Measurements from ENCODE around the gene HOXA3.

The HOXA3 gene

GRCh38 chr7:27106901-27107240 lies 45.5 kb downstream of the HOXA3 start:
- no peak for ATAC-seq
- TF ChIP-seq ISL1 (CRISPR knock-in tag; IDR thresholded peaks at IDR 0.05) = no peak
- TF ChIP-seq, protein P1, sequence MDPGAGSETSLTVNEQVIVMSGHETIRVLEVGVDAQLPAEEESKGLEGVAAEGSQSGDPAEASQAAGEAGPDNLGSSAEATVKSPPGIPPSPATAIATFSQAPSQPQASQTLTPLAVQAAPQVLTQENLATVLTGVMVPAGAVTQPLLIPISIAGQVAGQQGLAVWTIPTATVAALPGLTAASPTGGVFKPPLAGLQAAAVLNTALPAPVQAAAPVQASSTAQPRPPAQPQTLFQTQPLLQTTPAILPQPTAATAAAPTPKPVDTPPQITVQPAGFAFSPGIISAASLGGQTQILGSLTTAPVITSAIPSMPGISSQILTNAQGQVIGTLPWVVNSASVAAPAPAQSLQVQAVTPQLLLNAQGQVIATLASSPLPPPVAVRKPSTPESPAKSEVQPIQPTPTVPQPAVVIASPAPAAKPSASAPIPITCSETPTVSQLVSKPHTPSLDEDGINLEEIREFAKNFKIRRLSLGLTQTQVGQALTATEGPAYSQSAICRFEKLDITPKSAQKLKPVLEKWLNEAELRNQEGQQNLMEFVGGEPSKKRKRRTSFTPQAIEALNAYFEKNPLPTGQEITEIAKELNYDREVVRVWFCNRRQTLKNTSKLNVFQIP (CRISPR knock-in tag; IDR thresholded peaks at IDR 0.05; ENCODE audit: borderline replicate concordance, low read depth) = no peak
- no peak for TF ChIP-seq OSR1 (CRISPR knock-in tag; IDR thresholded peaks at IDR 0.05)
- TF ChIP-seq ZC3H10 (CRISPR knock-in tag; IDR thresholded peaks at IDR 0.05) = no peak
- no peak for TF ChIP-seq PPARA (CRISPR knock-in tag; IDR thresholded peaks at IDR 0.05; ENCODE audit: borderline replicate concordance)
- TF ChIP-seq SNAI2 (CRISPR knock-in tag; IDR thresholded peaks at IDR 0.05) = no peak
- TF ChIP-seq, protein P2, sequence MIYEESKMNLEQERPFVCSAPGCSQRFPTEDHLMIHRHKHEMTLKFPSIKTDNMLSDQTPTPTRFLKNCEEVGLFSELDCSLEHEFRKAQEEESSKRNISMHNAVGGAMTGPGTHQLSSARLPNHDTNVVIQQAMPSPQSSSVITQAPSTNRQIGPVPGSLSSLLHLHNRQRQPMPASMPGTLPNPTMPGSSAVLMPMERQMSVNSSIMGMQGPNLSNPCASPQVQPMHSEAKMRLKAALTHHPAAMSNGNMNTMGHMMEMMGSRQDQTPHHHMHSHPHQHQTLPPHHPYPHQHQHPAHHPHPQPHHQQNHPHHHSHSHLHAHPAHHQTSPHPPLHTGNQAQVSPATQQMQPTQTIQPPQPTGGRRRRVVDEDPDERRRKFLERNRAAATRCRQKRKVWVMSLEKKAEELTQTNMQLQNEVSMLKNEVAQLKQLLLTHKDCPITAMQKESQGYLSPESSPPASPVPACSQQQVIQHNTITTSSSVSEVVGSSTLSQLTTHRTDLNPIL (CRISPR knock-in tag; IDR thresholded peaks at IDR 0.05; ENCODE audit: low read depth) = no peak
- no peak for TF ChIP-seq TOX (CRISPR knock-in tag; IDR thresholded peaks at IDR 0.05; ENCODE audit: borderline replicate concordance)
- no peak for TF ChIP-seq GLIS3 (CRISPR knock-in tag; IDR thresholded peaks at IDR 0.05)

DNA sequence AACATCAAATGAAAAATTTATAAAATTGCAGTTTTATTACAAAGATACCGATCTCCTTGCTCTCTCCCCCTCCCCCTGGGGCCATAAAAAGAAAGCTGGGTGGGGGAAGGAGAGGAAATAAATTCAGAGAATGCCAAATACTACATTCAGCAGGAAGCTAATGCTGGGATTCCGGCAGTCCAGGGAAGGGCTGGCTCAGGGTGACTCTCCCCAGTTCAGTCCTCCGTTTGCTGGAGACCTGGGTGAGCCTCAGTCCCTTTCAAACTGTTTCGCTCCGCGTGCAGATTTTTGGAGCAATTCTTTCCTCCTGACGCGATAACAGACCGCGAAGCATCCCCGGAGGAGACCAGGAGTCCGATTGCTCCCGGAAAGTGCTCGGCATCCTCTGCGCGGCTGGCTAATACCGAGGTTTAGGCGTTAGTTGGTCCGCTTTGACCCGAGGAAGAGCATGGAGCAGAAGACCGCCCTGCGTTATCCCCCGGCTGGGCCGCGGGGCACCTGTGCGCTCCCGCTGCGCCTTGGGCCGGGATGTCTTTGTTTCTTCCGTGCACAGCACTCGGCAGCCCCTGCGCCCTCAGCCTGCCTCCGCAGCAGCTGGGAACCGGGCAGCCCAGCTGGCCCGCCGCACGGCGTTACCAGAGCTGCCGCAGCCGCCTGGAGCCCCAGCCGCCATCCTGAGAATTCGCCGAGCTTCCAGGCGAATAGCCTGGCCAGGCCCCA lies 46.0 kb downstream of the HOXA3 start:
- TF ChIP-seq, protein P2 (CRISPR knock-in tag; IDR thresholded peaks at IDR 0.05; ENCODE audit: low read depth) = no peak
- no peak for TF ChIP-seq TOX (CRISPR knock-in tag; IDR thresholded peaks at IDR 0.05; ENCODE audit: borderline replicate concordance)
- peak; percentile 40 for ATAC-seq

DNA sequence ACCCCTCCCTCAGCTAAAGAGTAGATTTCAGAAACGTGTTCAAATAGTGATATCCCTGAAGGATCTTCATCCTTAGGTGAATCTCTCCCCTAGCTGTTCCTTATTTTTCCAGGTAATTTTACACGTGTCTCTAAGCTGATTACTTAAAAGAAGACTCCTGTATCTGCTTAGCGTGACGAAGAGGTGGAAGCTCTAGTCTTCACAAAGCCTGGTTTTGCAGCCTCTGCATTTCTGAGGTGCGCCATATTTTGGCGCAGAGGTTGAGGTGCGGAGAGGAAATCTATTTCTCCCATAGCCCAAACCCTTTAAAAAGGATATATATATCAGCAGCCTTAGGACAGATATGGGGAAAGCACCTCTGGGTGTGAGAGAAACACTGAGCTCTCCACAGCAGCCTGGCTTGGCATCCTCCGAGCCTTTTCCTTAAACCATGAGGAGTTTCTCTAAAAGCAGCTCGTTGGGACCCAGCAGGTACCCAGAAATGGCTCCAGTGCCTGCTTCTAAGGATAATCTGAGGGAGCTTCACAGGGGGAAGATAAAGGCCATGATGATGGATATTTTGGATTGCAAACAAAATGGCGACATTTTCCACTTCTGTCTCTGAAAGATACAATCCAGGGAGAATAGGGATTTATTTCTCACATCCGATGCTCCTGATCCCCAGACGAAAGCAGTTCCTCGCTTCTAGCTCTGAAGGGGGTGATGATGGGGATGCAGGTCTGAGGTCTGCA lies 46.9 kb downstream of the HOXA3 start:
- ATAC-seq = no peak
- TF ChIP-seq TOX (CRISPR knock-in tag; IDR thresholded peaks at IDR 0.05; ENCODE audit: borderline replicate concordance) = no peak
- TF ChIP-seq BACH2 (CRISPR knock-in tag; IDR thresholded peaks at IDR 0.05; ENCODE audit: borderline replicate concordance) = no peak
- no peak for TF ChIP-seq PPARA (CRISPR knock-in tag; IDR thresholded peaks at IDR 0.05; ENCODE audit: borderline replicate concordance)
- no peak for TF ChIP-seq TCF4 (CRISPR knock-in tag; IDR thresholded peaks at IDR 0.05; ENCODE audit: borderline replicate concordance)
- TF ChIP-seq, protein P1 (CRISPR knock-in tag; IDR thresholded peaks at IDR 0.05; ENCODE audit: borderline replicate concordance, low read depth) = no peak
- TF ChIP-seq PATZ1 (CRISPR knock-in tag; IDR thresholded peaks at IDR 0.05; ENCODE audit: borderline replicate concordance) = no peak
- TF ChIP-seq, protein P3, sequence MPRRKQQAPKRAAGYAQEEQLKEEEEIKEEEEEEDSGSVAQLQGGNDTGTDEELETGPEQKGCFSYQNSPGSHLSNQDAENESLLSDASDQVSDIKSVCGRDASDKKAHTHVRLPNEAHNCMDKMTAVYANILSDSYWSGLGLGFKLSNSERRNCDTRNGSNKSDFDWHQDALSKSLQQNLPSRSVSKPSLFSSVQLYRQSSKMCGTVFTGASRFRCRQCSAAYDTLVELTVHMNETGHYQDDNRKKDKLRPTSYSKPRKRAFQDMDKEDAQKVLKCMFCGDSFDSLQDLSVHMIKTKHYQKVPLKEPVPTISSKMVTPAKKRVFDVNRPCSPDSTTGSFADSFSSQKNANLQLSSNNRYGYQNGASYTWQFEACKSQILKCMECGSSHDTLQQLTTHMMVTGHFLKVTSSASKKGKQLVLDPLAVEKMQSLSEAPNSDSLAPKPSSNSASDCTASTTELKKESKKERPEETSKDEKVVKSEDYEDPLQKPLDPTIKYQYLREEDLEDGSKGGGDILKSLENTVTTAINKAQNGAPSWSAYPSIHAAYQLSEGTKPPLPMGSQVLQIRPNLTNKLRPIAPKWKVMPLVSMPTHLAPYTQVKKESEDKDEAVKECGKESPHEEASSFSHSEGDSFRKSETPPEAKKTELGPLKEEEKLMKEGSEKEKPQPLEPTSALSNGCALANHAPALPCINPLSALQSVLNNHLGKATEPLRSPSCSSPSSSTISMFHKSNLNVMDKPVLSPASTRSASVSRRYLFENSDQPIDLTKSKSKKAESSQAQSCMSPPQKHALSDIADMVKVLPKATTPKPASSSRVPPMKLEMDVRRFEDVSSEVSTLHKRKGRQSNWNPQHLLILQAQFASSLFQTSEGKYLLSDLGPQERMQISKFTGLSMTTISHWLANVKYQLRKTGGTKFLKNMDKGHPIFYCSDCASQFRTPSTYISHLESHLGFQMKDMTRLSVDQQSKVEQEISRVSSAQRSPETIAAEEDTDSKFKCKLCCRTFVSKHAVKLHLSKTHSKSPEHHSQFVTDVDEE (CRISPR knock-in tag; IDR thresholded peaks at IDR 0.05) = no peak
- TF ChIP-seq RARB (CRISPR knock-in tag; IDR thresholded peaks at IDR 0.05) = no peak
- no peak for TF ChIP-seq ZNF8 (CRISPR knock-in tag; IDR thresholded peaks at IDR 0.05)
- no peak for TF ChIP-seq ISL1 (CRISPR knock-in tag; IDR thresholded peaks at IDR 0.05)
- TF ChIP-seq CSDC2 (CRISPR knock-in tag; IDR thresholded peaks at IDR 0.05) = no peak
- no peak for TF ChIP-seq ESRRG (CRISPR knock-in tag; IDR thresholded peaks at IDR 0.05)
